K562 (cell line): ENCODE data around the gene CD84. TPM values are rescaled to one million over a fixed set of nuclear protein-coding genes. Genes with fewer than 3 reads are reported as not detected.

Experiments used
- ATAC-seq: fragments of 200-7000 bp; cut with Tn5 transposase; 3 replicates; pipeline ENCODE4 v1.9.1; 2020; ENCODE audit warnings: moderate library complexity
- BruUV-seq: library from RNA; stranded (reverse); fragments of 400-500 nt; replicated peaks from 2 replicates; lab custom pipeline; 2021; lab: Mats Ljungman, UMichigan
- CTCF ChIA-PET: fragments of 300-600 bp; formaldehyde crosslinking; extraction: SDS; loops from one replicate; lab custom pipeline; 2021; ENCODE audit warnings: low intra/inter-chr PET ratio; lab: Yijun Ruan, JAX
- POLR2A ChIA-PET: fragments of 300-600, 350-650 bp; sonication (Branson Sonifier 250); formaldehyde crosslinking; extraction: SDS; loops from one replicate; lab custom pipeline; 2021; ENCODE audit warnings: antibody characterized with exemption, inconsistent platforms; lab: Yijun Ruan, JAX
- DNase-seq, 4 experiments: peaks; one replicate each; pipeline versions ENCODE4 v3.0.0 to v3.0.0-alpha.2; 2011 to 2018; ENCODE audit warnings: low spot score in 3 of 4, mixed read lengths in 3 of 4; ENCODE audit errors: extremely low read depth in 1 of 4
- FAIRE-seq: peaks from 2 replicates; lab custom pipeline; 2011; peaks lifted over from hg19 to GRCh38; lab: Jason Lieb, UNC
- H2AFZ ChIP-seq: 2 replicates; pipeline ENCODE4 v1.6.0; 2011; ENCODE audit warnings: low read depth, low read length, control low read depth, inconsistent platforms
- H3K27ac ChIP-seq: fragments of 200-600 bp; 3 replicates; pipeline ENCODE4 v1.8.0; 2011; ENCODE audit warnings: low read depth, mild to moderate bottlenecking, control low read depth, inconsistent platforms, low read length, moderate library complexity, mixed read lengths; ENCODE audit errors: extremely low read depth
- H3K27me3 ChIP-seq, 2 experiments: fragments of 300-600 bp in 1 of 2; 2 replicates in 1 of 2; 3 replicates in 1 of 2; pipeline versions ENCODE4 v1.6.0 to v1.8.0; 2011; ENCODE audit warnings: inconsistent platforms in 2 of 2, low read length in 2 of 2, mild to moderate bottlenecking in 1 of 2, mixed read lengths in 1 of 2, moderate library complexity in 1 of 2; ENCODE audit not compliant: control insufficient read depth in 2 of 2, insufficient read depth in 2 of 2
- H3K36me3 ChIP-seq: fragments of 300-600 bp; 3 replicates; pipeline ENCODE4 v1.8.0; 2011; ENCODE audit warnings: mild to moderate bottlenecking, low read length, inconsistent platforms; ENCODE audit not compliant: control insufficient read depth, insufficient read depth
- H3K4me1 ChIP-seq, 2 experiments: fragments of 200-600 bp in 1 of 2; replicated peaks in 1 of 2; 2 replicates in 1 of 2; 3 replicates in 1 of 2; pipeline versions ENCODE4 v1.5.1 to v1.8.0; 2011; ENCODE audit warnings: inconsistent platforms in 2 of 2, low read length in 2 of 2, mild to moderate bottlenecking in 1 of 2, mixed read lengths in 1 of 2, moderate library complexity in 1 of 2; ENCODE audit not compliant: control insufficient read depth in 2 of 2, insufficient read depth in 2 of 2
- H3K4me2 ChIP-seq: 2 replicates; pipeline ENCODE4 v1.6.1; 2011; ENCODE audit warnings: low read length, control low read depth, inconsistent platforms, mixed read lengths; ENCODE audit not compliant: insufficient read depth
- H3K4me3 ChIP-seq: fragments of 200-600 bp; sonication (generic), shearing (Covaris generic); 2 replicates; pipeline ENCODE4 v1.5.1; 2016; ENCODE audit warnings: control low read depth, inconsistent platforms
- H3K79me2 ChIP-seq: fragments of 200-600 bp; 3 replicates; pipeline ENCODE4 v1.8.0; 2011; ENCODE audit warnings: low read length, inconsistent platforms; ENCODE audit not compliant: control insufficient read depth, insufficient read depth
- H3K9ac ChIP-seq, 2 experiments: 2 replicates each; pipeline versions ENCODE4 v1.6.0 to v1.6.1; 2011; ENCODE audit warnings: low read depth in 2 of 2, low read length in 2 of 2, control low read depth in 1 of 2, inconsistent platforms in 1 of 2, mild to moderate bottlenecking in 1 of 2, mixed read lengths in 1 of 2; ENCODE audit not compliant: insufficient read depth in 1 of 2
- H3K9me1 ChIP-seq: one replicate; pipeline ENCODE4 v1.6.0; 2011; ENCODE audit warnings: inconsistent platforms, mild to moderate bottlenecking, low read length, moderate library complexity; ENCODE audit not compliant: control insufficient read depth, insufficient read depth
- H3K9me3 ChIP-seq: replicated peaks from 2 replicates; pipeline ENCODE4 v1.5.1; 2011; ENCODE audit warnings: low read depth, low read length, inconsistent platforms; ENCODE audit not compliant: control insufficient read depth, insufficient read depth
- H4K20me1 ChIP-seq: replicated peaks from 2 replicates; pipeline ENCODE4 v1.6.1; 2011; ENCODE audit warnings: low read length, inconsistent platforms, mixed read lengths; ENCODE audit not compliant: control insufficient read depth, insufficient read depth
- GTF3C2 ChIP-seq: IDR thresholded peaks from 3 replicates; pipeline ENCODE4 v1.6.1; 2011; ENCODE audit warnings: borderline replicate concordance, mild to moderate bottlenecking, moderate library complexity; ENCODE audit not compliant: insufficient read length; ENCODE audit errors: extremely low read depth
- SMARCC2 ChIP-seq: fragments of 450-650 bp; IDR thresholded peaks from 2 replicates; pipeline ENCODE4 v1.6.1; 2017; ENCODE audit warnings: antibody characterized with exemption, moderate library complexity, mild to moderate bottlenecking, low read depth
- STAG1 ChIP-seq: sonication (generic); formaldehyde crosslinking; IDR thresholded peaks from 2 replicates; pipeline ENCODE4 v1.5.0; 2020; ENCODE audit warnings: missing genetic modification reagents, borderline replicate concordance
- ZNF121 ChIP-seq: sonication (generic); formaldehyde crosslinking; conservative IDR thresholded peaks from 2 replicates; pipeline ENCODE4 v1.8.0; 2022; ENCODE audit warnings: missing genetic modification reagents
- WGBS: fragments of 100-300 bp; shearing (Covaris generic); methylation state at CpG from one replicate; pipeline ENCODE4 v1.1.6; 2016; ENCODE audit warnings: low coverage, mixed read lengths; ENCODE audit not compliant: insufficient coverage; ENCODE audit errors: missing lambda C conversion rate; 5-methylcytosine and 5-hydroxymethylcytosine counted together
- in situ Hi-C: fragments of 300-500 bp; cut with MboI; formaldehyde crosslinking; loops from 4 replicates; pipeline ENCODE4 v1.15.0; 2018; ENCODE audit warnings: inconsistent platforms, mixed read lengths
- intact Hi-C: fragments of 100-400 bp; cut with micrococcal nuclease; formaldehyde crosslinking; loops from 2 replicates; pipeline ENCODE4 v1.14.2; 2022
- polyA plus RNA-seq, 8 experiments: library from polyadenylated mRNA; depleted of rRNA in 4 of 8; stranded (reverse) in 5 of 8; unstranded in 3 of 8; fragments of >200 nt; fragmentation: Nextera tagmentation in 2 of 8; fragmentation: Illumina TruSeq in 1 of 8; extraction: Ambion mirVana in 2 of 8; extraction: Trizol in 1 of 8; gene quantifications; 2 replicates each; pipeline versions ENCODE4 v1.2.1 to v1.2.3, GENCODE V29; 2011 to 2014; ENCODE audit warnings: inconsistent platforms in 1 of 8, missing spikeins in 1 of 8
- total RNA-seq, 7 experiments: library from RNA; depleted of rRNA in 6 of 7; stranded (reverse); fragments of >200 nt in 6 of 7; fragmentation: Illumina TruSeq in 2 of 7; extraction: Trizol in 2 of 7; gene quantifications; 2 replicates each; pipeline versions ENCODE4 v1.2.1 to v1.2.3, GENCODE V29; 2011 to 2021; ENCODE audit warnings: low replicate concordance in 1 of 7
- TF ChIP-seq, protein P1 (sequence below), 2 experiments: fragments of 450-650 bp in 1 of 2; sonication (generic) in 1 of 2; formaldehyde crosslinking in 1 of 2; IDR thresholded peaks; 2 replicates each; pipeline versions ENCODE4 v1.7.1 to v1.9.0; 2016 to 2022; ENCODE audit warnings: inconsistent platforms in 1 of 2, mild to moderate bottlenecking in 1 of 2, missing genetic modification reagents in 1 of 2

Gene CD84
- total and polyA plus RNA-seq, 9 of the 15 experiments (the other 6 are each of a cell fraction or from before 2014, with no cell fraction given): 0.82 to 6.8 (median 2.0) TPM

DNA sequence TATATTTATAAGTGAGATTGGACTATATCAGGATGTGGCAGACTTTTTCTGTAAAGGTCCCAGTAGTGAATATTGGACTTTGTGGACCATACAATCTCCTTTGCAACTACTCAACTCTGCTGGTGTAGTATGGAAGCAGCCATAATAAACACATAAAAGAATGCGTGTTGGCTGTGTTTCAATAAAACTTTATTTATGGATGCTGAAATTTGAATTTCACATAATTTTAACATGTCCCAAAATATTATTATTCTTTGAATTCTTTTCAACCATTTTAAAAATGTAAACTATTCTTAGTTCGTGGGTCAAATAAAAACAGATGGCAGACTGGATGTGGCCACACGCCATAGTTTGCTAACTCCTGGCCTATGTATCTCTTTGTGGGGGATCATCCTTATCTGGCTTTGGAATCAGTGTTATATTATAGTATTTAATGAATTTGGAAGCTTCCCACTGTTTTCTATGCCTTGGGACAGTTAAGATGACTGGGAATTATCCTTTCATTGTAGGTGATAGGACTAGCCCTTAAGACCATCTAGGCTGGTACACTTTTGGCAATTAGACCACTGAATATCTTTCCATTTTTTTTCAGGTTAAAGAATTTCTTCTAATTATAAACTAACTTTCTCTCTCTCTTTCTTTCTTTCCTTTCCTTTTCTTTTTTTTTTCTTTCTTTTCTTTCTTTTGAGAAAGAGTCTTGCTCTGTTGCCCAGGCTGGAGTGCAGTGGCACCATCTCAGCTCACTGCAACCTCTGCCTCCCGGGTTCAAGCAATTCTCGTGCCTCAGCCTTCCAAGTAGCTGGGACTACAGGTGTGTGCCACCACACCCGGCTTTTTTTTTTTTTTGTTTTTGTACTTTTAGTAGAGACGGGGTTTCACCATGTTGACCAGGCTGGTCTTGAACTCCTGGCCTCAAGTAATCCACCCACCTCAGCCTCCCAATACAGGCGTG lies 41.3 kb downstream of the CD84 start:
- intact Hi-C loops (no loop called here), in situ Hi-C loops (no loop called here)
- no peaks in the 10 kb centered on the region for H3K79me2 ChIP-seq
- H3K9ac ChIP-seq: no peak overlapping the region
- WGBS: 86% methylated on average over 5 of the region's 8 CpGs
- FAIRE-seq (no peak), DNase-seq (no peak), ATAC-seq (no peak)
- peak overlapping the region; percentile 93 for H3K27ac ChIP-seq
- no TSS peak for BruUV-seq
- no peak overlapping the region for H3K4me2 ChIP-seq
- no peaks in the 10 kb centered on the region for H4K20me1 ChIP-seq
- H3K9me3 ChIP-seq: peaks cover 38% of the 10 kb centered on the region
- CTCF ChIA-PET: no interaction called here
- H2AFZ ChIP-seq: peak overlapping the region; percentile 88; the same call in 1 of the 2 replicates
- POLR2A ChIA-PET: no interaction called here
- H3K4me1 ChIP-seq: peaks cover 22 to 44% of the 10 kb centered on the region in 2 experiments
- H3K36me3 ChIP-seq: no peaks in the 10 kb centered on the region; the same call in 1 of the 3 replicates
- no peak overlapping the region for H3K4me3 ChIP-seq
- H3K27me3 ChIP-seq: no peaks in the 10 kb centered on the region
- H3K9me1 ChIP-seq: no peaks in the 10 kb centered on the region
- TF ChIP-seq GTF3C2 (no peak), ZNF121 (CRISPR knock-in tag) (peak; percentile 39), STAG1 (CRISPR knock-in tag) (no peak), SMARCC2 (no peak)
- TF ChIP-seq, protein P1, sequence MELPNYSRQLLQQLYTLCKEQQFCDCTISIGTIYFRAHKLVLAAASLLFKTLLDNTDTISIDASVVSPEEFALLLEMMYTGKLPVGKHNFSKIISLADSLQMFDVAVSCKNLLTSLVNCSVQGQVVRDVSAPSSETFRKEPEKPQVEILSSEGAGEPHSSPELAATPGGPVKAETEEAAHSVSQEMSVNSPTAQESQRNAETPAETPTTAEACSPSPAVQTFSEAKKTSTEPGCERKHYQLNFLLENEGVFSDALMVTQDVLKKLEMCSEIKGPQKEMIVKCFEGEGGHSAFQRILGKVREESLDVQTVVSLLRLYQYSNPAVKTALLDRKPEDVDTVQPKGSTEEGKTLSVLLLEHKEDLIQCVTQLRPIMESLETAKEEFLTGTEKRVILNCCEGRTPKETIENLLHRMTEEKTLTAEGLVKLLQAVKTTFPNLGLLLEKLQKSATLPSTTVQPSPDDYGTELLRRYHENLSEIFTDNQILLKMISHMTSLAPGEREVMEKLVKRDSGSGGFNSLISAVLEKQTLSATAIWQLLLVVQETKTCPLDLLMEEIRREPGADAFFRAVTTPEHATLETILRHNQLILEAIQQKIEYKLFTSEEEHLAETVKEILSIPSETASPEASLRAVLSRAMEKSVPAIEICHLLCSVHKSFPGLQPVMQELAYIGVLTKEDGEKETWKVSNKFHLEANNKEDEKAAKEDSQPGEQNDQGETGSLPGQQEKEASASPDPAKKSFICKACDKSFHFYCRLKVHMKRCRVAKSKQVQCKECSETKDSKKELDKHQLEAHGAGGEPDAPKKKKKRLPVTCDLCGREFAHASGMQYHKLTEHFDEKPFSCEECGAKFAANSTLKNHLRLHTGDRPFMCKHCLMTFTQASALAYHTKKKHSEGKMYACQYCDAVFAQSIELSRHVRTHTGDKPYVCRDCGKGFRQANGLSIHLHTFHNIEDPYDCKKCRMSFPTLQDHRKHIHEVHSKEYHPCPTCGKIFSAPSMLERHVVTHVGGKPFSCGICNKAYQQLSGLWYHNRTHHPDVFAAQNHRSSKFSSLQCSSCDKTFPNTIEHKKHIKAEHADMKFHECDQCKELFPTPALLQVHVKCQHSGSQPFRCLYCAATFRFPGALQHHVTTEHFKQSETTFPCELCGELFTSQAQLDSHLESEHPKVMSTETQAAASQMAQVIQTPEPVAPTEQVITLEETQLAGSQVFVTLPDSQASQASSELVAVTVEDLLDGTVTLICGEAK (IDR thresholded peaks at IDR 0.05): peak; percentile 80
- TF ChIP-seq, protein P1 (CRISPR knock-in tag; IDR thresholded peaks at IDR 0.05): no peak
